SK-N-SH (cell line): ENCODE data around the gene HUNK. TPM values are rescaled to one million over a fixed set of nuclear protein-coding genes. Genes with fewer than 3 reads are reported as not detected.

ENCODE experiments used
- CTCF ChIA-PET: fragments of 300-600, 350-600 bp; formaldehyde crosslinking; extraction: SDS; loops from one replicate; lab custom pipeline; 2021; lab: Yijun Ruan, JAX
- POLR2A ChIA-PET: fragments of 350-600 bp; sonication (Branson Sonifier 250); formaldehyde crosslinking; extraction: SDS; loops from one replicate; lab custom pipeline; 2020; ENCODE audit warnings: antibody characterized with exemption, inconsistent platforms; lab: Yijun Ruan, JAX
- DNase-seq: peaks from one replicate; pipeline ENCODE4 v3.0.0; 2012
- H2AFZ ChIP-seq: fragments of 200-600 bp; sonication (generic); 2 replicates; pipeline ENCODE4 v1.8.1; 2016; ENCODE audit warnings: antibody characterized with exemption, mild to moderate bottlenecking, low read depth
- H3F3A ChIP-seq: fragments of 200-600 bp; sonication (generic); replicated peaks from 2 replicates; pipeline ENCODE3; 2016; ENCODE audit warnings: antibody characterized with exemption, mild to moderate bottlenecking; ENCODE audit not compliant: insufficient read depth
- H3K27ac ChIP-seq, 2 experiments: fragments of 200-500 bp in 1 of 2; fragments of 200-600 bp in 1 of 2; sonication (Bioruptor generic) in 1 of 2; sonication (generic), shearing (Covaris generic) in 1 of 2; 2 replicates each; pipeline versions ENCODE4 v1.5.1 to v1.6.1; 2014 to 2016; ENCODE audit warnings: low read depth in 2 of 2, inconsistent platforms in 1 of 2, low read length in 1 of 2, mild to moderate bottlenecking in 1 of 2, mixed read lengths in 1 of 2
- H3K27me3 ChIP-seq: fragments of 200-600 bp; sonication (generic), shearing (Covaris generic); 2 replicates; pipeline ENCODE4 v1.6.1; 2016; ENCODE audit warnings: mixed run types; ENCODE audit not compliant: insufficient read depth
- H3K36me3 ChIP-seq, 2 experiments: fragments of 200-500 bp in 1 of 2; fragments of 200-600 bp in 1 of 2; sonication (Bioruptor generic) in 1 of 2; sonication (generic) in 1 of 2; replicated peaks in 1 of 2; 2 replicates each; pipeline versions ENCODE3 to v1.5.1; 2014 to 2016; ENCODE audit warnings: low read length in 1 of 2, mild to moderate bottlenecking in 1 of 2; ENCODE audit not compliant: insufficient read depth in 2 of 2, control insufficient read depth in 1 of 2
- H3K4me1 ChIP-seq, 2 experiments: fragments of 200-500 bp in 1 of 2; fragments of 200-600 bp in 1 of 2; sonication (Bioruptor generic) in 1 of 2; sonication (generic), shearing (Covaris generic) in 1 of 2; 2 replicates each; pipeline versions ENCODE4 v1.5.1 to v1.6.1; 2014 to 2016; ENCODE audit warnings: low read depth in 1 of 2, low read length in 1 of 2, mixed run types in 1 of 2; ENCODE audit not compliant: insufficient read depth in 2 of 2, control insufficient read depth in 1 of 2
- H3K4me2 ChIP-seq: fragments of 200-600 bp; sonication (generic), shearing (Covaris generic); 2 replicates; pipeline ENCODE4 v1.6.1; 2017; ENCODE audit warnings: mixed run types
- H3K4me3 ChIP-seq, 2 experiments: fragments of 200-500 bp in 1 of 2; fragments of 200-600 bp in 1 of 2; sonication (Bioruptor generic) in 1 of 2; sonication (generic), shearing (Covaris generic) in 1 of 2; 2 replicates each; pipeline versions ENCODE4 v1.5.1 to v1.8.1; 2014 to 2016; ENCODE audit warnings: low read depth in 2 of 2, inconsistent platforms in 1 of 2, low read length in 1 of 2, mild to moderate bottlenecking in 1 of 2, mixed read lengths in 1 of 2, moderate library complexity in 1 of 2
- H3K79me2 ChIP-seq: fragments of 200-600 bp; sonication (generic); 2 replicates; pipeline ENCODE4 v1.8.1; 2017; ENCODE audit warnings: mild to moderate bottlenecking; ENCODE audit not compliant: insufficient read depth
- H3K9ac ChIP-seq: fragments of 200-600 bp; sonication (generic); 2 replicates; pipeline ENCODE4 v1.6.1; 2017; ENCODE audit warnings: mixed run types
- H3K9me2 ChIP-seq: fragments of 200-600 bp; sonication (generic); 2 replicates; pipeline ENCODE4 v1.6.1; 2017; ENCODE audit warnings: mixed run types
- H3K9me3 ChIP-seq: fragments of 200-600 bp; sonication (generic); 2 replicates; pipeline ENCODE4 v1.6.1; 2017; ENCODE audit warnings: mixed run types, mild to moderate bottlenecking, moderate library complexity
- H4K20me1 ChIP-seq: fragments of 200-600 bp; sonication (generic); 2 replicates; pipeline ENCODE4 v1.6.1; 2017; ENCODE audit warnings: mild to moderate bottlenecking, mixed run types; ENCODE audit not compliant: insufficient read depth
- CHD2 ChIP-seq: fragments of 150-350 bp; IDR thresholded peaks from 2 replicates; pipeline ENCODE4 v1.6.1; 2018; ENCODE audit warnings: low read length; ENCODE audit not compliant: partially characterized antibody
- ELF1 ChIP-seq: IDR thresholded peaks from 2 replicates; pipeline ENCODE4 v1.4.0; 2012
- FOSL2 ChIP-seq: IDR thresholded peaks from 2 replicates; pipeline ENCODE4 v1.4.0; 2012; ENCODE audit warnings: low read depth, mild to moderate bottlenecking, moderate library complexity, borderline replicate concordance
- FOXM1 ChIP-seq: IDR thresholded peaks from 2 replicates; pipeline ENCODE4 v1.4.0; 2012; ENCODE audit warnings: low read depth, mild to moderate bottlenecking
- MXI1 ChIP-seq: IDR thresholded peaks from 2 replicates; pipeline ENCODE4 v1.6.1; 2012; ENCODE audit warnings: mild to moderate bottlenecking, low read depth, low read length, improper control_type of control experiment
- NRF1 ChIP-seq: IDR thresholded peaks from 2 replicates; pipeline ENCODE4 v1.6.1; 2012; ENCODE audit warnings: low read depth, mild to moderate bottlenecking, low read length
- POLR2AphosphoS5 ChIP-seq: IDR thresholded peaks from 2 replicates; pipeline ENCODE4 v1.6.1; 2012; ENCODE audit warnings: low read depth, low read length
- RAD21 ChIP-seq: IDR thresholded peaks from 2 replicates; pipeline ENCODE4 v1.6.1; 2012; ENCODE audit warnings: mild to moderate bottlenecking, low read length
- RCOR1 ChIP-seq: fragments of 150-350 bp; IDR thresholded peaks from 2 replicates; pipeline ENCODE4 v1.6.1; 2017; ENCODE audit warnings: antibody characterized with exemption, low read length
- SIN3A ChIP-seq: IDR thresholded peaks from 2 replicates; pipeline ENCODE4 v1.6.1; 2012; ENCODE audit warnings: low read depth, mild to moderate bottlenecking, low read length, moderate library complexity, borderline replicate concordance
- SMC3 ChIP-seq: IDR thresholded peaks from 2 replicates; pipeline ENCODE4 v1.6.1; 2012; ENCODE audit warnings: low read depth, low read length, improper control_type of control experiment
- TAF1 ChIP-seq: IDR thresholded peaks from 2 replicates; pipeline ENCODE4 v1.6.1; 2012; ENCODE audit warnings: low read depth, mild to moderate bottlenecking, low read length, moderate library complexity, borderline replicate concordance
- TCF12 ChIP-seq: IDR thresholded peaks from 2 replicates; pipeline ENCODE4 v1.4.0; 2012
- WGBS: methylation state at CpG from one replicate; pipeline ENCODE4 v1.1.6; 2017; ENCODE audit warnings: low lambda C conversion rate; 5-methylcytosine and 5-hydroxymethylcytosine counted together
- polyA plus RNA-seq, 3 experiments: library from polyadenylated mRNA; depleted of rRNA; stranded (reverse); fragments of >200 nt; gene quantifications; 2 replicates each; pipeline ENCODE4 v1.2.3, GENCODE V29; 2012
- TF ChIP-seq, protein P1 (sequence below): fragments of 200-600 bp; sonication (generic); IDR thresholded peaks from 2 replicates; pipeline ENCODE4 v1.6.1; 2017; ENCODE audit warnings: antibody characterized with exemption, mild to moderate bottlenecking, moderate library complexity
- TF ChIP-seq, protein P2 (sequence below): IDR thresholded peaks from 2 replicates; pipeline ENCODE4; 2012
- TF ChIP-seq, protein P3 (sequence below): IDR thresholded peaks from 2 replicates; pipeline ENCODE4 v1.4.0; 2012; ENCODE audit warnings: low read depth, borderline replicate concordance
- TF ChIP-seq, protein P4 (sequence below): IDR thresholded peaks from 2 replicates; pipeline ENCODE4 v1.4.0; 2012; ENCODE audit warnings: low read depth, borderline replicate concordance
- TF ChIP-seq, protein P5 (sequence below): IDR thresholded peaks from 2 replicates; pipeline ENCODE4 v1.4.0; 2012; ENCODE audit warnings: low read depth
- TF ChIP-seq, protein P6 (sequence below): fragments of 150-350 bp; IDR thresholded peaks from 2 replicates; pipeline ENCODE4 v1.6.1; 2017; ENCODE audit warnings: antibody characterized with exemption, low read length, low read depth, borderline replicate concordance

The HUNK gene
- polyA plus RNA-seq, 1 of the 3 experiments (the other 2 are of a cell fraction) = 0.31 TPM

GRCh38 chr21:31900121-31900895, 27.5 kb downstream of the HUNK start (continued):
- TF ChIP-seq MXI1 (no peak), TCF12 (no peak), FOXM1 (no peak), TAF1 (no peak), ELF1 (no peak), SIN3A (no peak), POLR2AphosphoS5 (no peak), SMC3 (no peak)
- TF ChIP-seq, protein P1, sequence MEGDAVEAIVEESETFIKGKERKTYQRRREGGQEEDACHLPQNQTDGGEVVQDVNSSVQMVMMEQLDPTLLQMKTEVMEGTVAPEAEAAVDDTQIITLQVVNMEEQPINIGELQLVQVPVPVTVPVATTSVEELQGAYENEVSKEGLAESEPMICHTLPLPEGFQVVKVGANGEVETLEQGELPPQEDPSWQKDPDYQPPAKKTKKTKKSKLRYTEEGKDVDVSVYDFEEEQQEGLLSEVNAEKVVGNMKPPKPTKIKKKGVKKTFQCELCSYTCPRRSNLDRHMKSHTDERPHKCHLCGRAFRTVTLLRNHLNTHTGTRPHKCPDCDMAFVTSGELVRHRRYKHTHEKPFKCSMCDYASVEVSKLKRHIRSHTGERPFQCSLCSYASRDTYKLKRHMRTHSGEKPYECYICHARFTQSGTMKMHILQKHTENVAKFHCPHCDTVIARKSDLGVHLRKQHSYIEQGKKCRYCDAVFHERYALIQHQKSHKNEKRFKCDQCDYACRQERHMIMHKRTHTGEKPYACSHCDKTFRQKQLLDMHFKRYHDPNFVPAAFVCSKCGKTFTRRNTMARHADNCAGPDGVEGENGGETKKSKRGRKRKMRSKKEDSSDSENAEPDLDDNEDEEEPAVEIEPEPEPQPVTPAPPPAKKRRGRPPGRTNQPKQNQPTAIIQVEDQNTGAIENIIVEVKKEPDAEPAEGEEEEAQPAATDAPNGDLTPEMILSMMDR = no peak
- TF ChIP-seq, protein P2, sequence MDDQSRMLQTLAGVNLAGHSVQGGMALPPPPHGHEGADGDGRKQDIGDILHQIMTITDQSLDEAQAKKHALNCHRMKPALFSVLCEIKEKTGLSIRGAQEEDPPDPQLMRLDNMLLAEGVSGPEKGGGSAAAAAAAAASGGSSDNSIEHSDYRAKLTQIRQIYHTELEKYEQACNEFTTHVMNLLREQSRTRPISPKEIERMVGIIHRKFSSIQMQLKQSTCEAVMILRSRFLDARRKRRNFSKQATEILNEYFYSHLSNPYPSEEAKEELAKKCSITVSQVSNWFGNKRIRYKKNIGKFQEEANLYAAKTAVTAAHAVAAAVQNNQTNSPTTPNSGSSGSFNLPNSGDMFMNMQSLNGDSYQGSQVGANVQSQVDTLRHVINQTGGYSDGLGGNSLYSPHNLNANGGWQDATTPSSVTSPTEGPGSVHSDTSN = no peak
- TF ChIP-seq, protein P3, sequence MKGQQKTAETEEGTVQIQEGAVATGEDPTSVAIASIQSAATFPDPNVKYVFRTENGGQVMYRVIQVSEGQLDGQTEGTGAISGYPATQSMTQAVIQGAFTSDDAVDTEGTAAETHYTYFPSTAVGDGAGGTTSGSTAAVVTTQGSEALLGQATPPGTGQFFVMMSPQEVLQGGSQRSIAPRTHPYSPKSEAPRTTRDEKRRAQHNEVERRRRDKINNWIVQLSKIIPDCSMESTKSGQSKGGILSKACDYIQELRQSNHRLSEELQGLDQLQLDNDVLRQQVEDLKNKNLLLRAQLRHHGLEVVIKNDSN = no peak

GRCh38 chr21:31901315-31901714, 28.5 kb downstream of the HUNK start:
- TF ChIP-seq RCOR1 = no peak
- no peak for TF ChIP-seq CHD2
- TF ChIP-seq, protein P3 = no peak
- TF ChIP-seq RAD21 = no peak
- TF ChIP-seq, protein P4, sequence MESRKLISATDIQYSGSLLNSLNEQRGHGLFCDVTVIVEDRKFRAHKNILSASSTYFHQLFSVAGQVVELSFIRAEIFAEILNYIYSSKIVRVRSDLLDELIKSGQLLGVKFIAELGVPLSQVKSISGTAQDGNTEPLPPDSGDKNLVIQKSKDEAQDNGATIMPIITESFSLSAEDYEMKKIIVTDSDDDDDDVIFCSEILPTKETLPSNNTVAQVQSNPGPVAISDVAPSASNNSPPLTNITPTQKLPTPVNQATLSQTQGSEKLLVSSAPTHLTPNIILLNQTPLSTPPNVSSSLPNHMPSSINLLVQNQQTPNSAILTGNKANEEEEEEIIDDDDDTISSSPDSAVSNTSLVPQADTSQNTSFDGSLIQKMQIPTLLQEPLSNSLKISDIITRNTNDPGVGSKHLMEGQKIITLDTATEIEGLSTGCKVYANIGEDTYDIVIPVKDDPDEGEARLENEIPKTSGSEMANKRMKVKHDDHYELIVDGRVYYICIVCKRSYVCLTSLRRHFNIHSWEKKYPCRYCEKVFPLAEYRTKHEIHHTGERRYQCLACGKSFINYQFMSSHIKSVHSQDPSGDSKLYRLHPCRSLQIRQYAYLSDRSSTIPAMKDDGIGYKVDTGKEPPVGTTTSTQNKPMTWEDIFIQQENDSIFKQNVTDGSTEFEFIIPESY = no peak
- TF ChIP-seq, protein P2 = no peak
- TF ChIP-seq FOSL2 = no peak
- TF ChIP-seq, protein P5, sequence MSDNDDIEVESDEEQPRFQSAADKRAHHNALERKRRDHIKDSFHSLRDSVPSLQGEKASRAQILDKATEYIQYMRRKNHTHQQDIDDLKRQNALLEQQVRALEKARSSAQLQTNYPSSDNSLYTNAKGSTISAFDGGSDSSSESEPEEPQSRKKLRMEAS = no peak
- TF ChIP-seq NRF1 = no peak
- TF ChIP-seq, protein P6, sequence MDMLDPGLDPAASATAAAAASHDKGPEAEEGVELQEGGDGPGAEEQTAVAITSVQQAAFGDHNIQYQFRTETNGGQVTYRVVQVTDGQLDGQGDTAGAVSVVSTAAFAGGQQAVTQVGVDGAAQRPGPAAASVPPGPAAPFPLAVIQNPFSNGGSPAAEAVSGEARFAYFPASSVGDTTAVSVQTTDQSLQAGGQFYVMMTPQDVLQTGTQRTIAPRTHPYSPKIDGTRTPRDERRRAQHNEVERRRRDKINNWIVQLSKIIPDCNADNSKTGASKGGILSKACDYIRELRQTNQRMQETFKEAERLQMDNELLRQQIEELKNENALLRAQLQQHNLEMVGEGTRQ = no peak
- TF ChIP-seq TAF1 = no peak
- CTCF ChIA-PET = no interaction called here
- Histone ChIP-seq H3F3A (no peaks in the 10 kb centered on the region), H3K36me3 (no peaks in the 10 kb centered on the region), H3K27me3 (no peaks in the 10 kb centered on the region), H4K20me1 (no peaks in the 10 kb centered on the region), H3K27ac (no peak overlapping the region), H2AFZ (no peak overlapping the region), H3K4me2 (no peak overlapping the region), H3K9me3 (no peaks in the 10 kb centered on the region), H3K79me2 (no peaks in the 10 kb centered on the region), H3K4me3 (no peak overlapping the region), H3K9ac (no peak overlapping the region), H3K4me1 (peaks cover 0 to 13% of the 10 kb centered on the region in 2 experiments; a peak in 2 of 4 replicates), H3K9me2 (no peaks in the 10 kb centered on the region)
- 50% methylated on average over 1 of the region's 2 CpGs for WGBS
- POLR2A ChIA-PET = interaction anchor here (1.6 kb wide), 1 partner anchor 12 kb away, joined by 3 read pairs; no protein-coding TSS in a partner anchor
- DNase-seq = no peak
